ENCODE results near the gene LETM1. TPM values are rescaled to one million over a fixed set of nuclear protein-coding genes. Genes with fewer than 3 reads are reported as not detected.

LETM1 gene
- total RNA-seq, 1 donor from 2014 or later: 64.3 TPM

DNA sequence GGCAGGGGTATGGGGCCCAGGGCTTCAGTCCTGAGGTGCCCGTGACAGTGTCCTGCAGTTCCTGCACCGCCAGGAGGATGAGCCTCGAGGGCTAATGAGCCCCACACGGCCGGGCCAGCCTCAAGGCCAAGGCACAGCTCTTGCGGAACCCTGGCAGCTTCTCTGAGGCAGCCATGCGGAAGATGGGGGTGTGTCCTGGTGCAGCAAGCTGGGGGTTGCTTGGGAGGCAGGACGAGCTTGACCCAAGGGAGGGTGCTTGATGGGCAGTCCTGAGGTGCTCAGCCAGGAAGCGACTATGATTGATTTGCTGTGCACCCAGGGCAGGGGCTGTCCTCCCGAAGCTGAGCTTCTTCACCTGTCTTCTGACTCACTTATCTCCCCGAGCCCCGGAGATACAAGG, 72.0 kb downstream of the LETM1 start:
- Mint-ChIP-seq H3K27me3 (no peaks in the 10 kb centered on the region), H3K27ac (no peak overlapping the region), H3K4me3 (no peak overlapping the region), H3K36me3 (no peaks in the 10 kb centered on the region), H3K9me3 (no peaks in the 10 kb centered on the region), H3K4me1 (ENCODE audit: unreplicated experiment) (peaks cover 4% of the 10 kb centered on the region)
- no peak for DNase-seq (ENCODE audit: extremely low spot score, unreplicated experiment)
- TF ChIP-seq, protein P1, sequence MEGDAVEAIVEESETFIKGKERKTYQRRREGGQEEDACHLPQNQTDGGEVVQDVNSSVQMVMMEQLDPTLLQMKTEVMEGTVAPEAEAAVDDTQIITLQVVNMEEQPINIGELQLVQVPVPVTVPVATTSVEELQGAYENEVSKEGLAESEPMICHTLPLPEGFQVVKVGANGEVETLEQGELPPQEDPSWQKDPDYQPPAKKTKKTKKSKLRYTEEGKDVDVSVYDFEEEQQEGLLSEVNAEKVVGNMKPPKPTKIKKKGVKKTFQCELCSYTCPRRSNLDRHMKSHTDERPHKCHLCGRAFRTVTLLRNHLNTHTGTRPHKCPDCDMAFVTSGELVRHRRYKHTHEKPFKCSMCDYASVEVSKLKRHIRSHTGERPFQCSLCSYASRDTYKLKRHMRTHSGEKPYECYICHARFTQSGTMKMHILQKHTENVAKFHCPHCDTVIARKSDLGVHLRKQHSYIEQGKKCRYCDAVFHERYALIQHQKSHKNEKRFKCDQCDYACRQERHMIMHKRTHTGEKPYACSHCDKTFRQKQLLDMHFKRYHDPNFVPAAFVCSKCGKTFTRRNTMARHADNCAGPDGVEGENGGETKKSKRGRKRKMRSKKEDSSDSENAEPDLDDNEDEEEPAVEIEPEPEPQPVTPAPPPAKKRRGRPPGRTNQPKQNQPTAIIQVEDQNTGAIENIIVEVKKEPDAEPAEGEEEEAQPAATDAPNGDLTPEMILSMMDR (conservative IDR thresholded peaks at IDR 0.05): no peak

DNA sequence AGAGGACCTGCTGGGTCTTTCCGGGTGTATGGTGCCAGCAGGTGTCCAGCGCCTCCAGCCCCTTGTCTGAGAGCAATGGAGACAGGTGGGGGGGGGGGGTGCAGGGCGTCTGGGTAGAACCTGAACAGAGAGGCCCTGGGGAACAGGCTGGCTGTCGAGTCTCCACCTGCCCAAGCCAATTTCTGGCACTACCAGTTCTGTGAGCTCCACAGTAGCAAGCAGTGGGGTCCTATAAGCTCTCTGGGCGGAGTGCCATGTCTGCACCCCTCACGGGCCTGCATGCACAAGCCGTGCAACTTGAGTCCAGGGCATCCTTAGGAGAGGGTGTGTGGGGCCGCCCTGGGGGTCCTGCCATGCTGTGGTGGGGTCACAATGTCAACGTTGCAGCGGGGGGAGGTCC, 72.9 kb downstream of the LETM1 start:
- H3K27me3 Mint-ChIP-seq: no peaks in the 10 kb centered on the region
- no peak overlapping the region for H3K4me3 Mint-ChIP-seq
- no peak overlapping the region for H3K27ac Mint-ChIP-seq
- H3K36me3 Mint-ChIP-seq: no peaks in the 10 kb centered on the region
- H3K9me3 Mint-ChIP-seq: no peaks in the 10 kb centered on the region
- TF ChIP-seq, protein P1 (conservative IDR thresholded peaks at IDR 0.05): no peak
- no peak for DNase-seq (ENCODE audit: extremely low spot score, unreplicated experiment)
- H3K4me1 Mint-ChIP-seq (ENCODE audit: unreplicated experiment): no peaks in the 10 kb centered on the region

DNA sequence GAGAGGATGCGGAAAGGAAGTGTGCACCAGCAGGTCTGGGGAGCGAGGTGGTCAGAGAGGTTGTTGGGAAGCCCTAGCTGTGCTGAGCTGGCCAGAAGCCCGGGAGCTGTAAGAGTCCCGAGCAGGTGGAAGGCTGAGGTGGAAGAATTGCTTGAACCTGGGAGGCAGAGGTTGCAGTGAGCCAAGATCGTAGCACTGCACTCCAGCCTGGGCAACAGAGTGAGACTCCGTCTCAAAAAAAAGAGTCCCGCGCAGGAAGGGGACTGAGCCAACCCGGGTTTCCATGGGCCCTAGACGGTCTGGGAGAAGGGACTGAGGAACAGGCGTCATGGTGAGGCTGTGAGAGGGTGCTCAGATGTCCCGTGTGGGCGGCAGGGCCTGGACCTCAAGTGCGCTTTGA, 75.5 kb downstream of the LETM1 start:
- Mint-ChIP-seq H3K4me1 (ENCODE audit: unreplicated experiment) (no peaks in the 10 kb centered on the region), H3K9me3 (no peaks in the 10 kb centered on the region), H3K27me3 (no peaks in the 10 kb centered on the region), H3K4me3 (no peak overlapping the region), H3K27ac (no peak overlapping the region), H3K36me3 (no peaks in the 10 kb centered on the region)
- DNase-seq (ENCODE audit: extremely low spot score, unreplicated experiment): no peak
- TF ChIP-seq, protein P1 (conservative IDR thresholded peaks at IDR 0.05): no peak

DNA sequence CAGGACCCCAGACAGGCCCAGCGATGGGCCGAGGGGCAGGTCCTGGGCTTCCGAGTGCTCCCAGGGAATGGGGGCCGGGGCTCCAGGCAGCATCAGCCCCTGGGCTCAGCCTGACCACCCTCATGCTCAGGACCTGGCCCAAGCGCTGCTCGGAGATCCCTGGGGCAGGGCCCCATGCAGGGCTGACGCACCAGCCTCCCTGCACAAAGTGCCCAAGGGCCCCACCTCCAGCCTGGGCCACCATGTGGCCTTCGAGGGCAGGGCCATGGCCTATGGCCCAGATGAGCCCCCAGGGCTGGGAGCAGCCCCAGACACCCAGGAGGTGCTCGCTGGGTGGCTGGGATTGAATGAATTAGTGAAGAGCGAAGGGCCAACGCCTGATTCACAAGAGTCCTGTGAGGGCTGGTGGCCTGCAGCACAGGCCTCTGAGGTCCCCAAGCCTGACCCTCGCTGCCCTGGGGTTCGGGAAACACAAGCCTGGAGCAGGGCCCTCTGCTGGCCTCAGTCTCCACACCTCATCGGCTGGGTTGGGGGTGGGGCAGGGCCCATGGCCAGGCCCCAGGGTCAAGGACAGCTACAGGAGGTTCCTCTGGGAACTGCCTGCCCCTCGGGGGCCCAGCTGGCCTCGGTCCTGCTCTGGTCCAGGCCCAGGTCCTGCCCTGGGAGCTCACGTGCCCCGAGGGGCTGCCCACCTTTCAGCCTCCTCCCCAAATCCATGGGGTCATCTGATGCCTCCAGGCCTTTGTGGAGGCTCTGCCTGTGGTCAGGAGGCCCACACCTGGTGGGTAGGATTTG, 76.2 kb downstream of the LETM1 start:
- Mint-ChIP-seq H3K4me1 (ENCODE audit: unreplicated experiment) (no peaks in the 10 kb centered on the region), H3K36me3 (no peaks in the 10 kb centered on the region), H3K9me3 (no peaks in the 10 kb centered on the region), H3K27ac (no peak overlapping the region), H3K27me3 (no peaks in the 10 kb centered on the region), H3K4me3 (no peak overlapping the region)
- DNase-seq (ENCODE audit: extremely low spot score, unreplicated experiment): no peak
- TF ChIP-seq, protein P1 (conservative IDR thresholded peaks at IDR 0.05): no peak

DNA sequence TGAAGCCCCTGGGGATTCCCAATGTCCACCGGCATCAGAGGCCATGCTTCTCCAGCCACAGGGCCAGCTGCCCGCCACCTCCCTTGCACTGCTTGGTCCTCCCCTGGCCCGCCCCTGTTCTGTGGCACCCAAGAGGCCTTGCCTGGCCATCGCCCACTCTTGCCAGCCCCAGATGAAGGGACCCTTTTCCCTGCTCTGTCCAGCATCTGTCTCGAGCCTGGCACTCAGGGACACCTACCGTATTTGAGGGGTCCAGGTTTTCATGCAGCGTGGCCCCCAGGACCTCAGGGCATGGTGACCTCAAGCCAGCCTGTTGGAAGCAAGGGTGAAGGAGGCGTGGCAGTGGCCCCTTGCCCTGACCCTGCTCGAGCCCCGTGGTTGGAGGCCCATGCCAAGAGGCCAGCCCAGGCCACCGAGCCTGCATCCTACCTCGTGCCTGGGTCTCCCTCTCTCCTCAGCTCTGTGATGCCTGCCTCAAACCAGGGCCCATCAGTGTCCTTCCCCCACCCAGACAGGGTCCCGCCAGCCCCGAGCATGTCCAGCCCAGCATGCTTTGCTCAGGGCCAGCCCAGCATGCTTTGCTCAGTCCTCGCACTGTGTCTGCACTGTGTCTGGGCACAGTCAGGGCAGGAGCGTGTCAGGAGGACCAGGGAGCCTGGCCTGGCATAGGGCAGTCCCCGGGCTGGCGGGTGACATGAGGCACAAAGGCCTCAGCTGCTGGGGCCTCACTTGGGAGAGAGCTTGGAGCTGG, 77.1 kb downstream of the LETM1 start:
- DNase-seq (ENCODE audit: extremely low spot score, unreplicated experiment): no peak
- Mint-ChIP-seq H3K36me3 (no peaks in the 10 kb centered on the region), H3K9me3 (no peaks in the 10 kb centered on the region), H3K4me3 (no peak overlapping the region), H3K27ac (peak overlapping the region; percentile 29), H3K27me3 (no peaks in the 10 kb centered on the region), H3K4me1 (ENCODE audit: unreplicated experiment) (no peaks in the 10 kb centered on the region)
- TF ChIP-seq, protein P1 (conservative IDR thresholded peaks at IDR 0.05): no peak
